Measurements from ENCODE around the gene TOMM34.

TOMM34 gene, protein sequence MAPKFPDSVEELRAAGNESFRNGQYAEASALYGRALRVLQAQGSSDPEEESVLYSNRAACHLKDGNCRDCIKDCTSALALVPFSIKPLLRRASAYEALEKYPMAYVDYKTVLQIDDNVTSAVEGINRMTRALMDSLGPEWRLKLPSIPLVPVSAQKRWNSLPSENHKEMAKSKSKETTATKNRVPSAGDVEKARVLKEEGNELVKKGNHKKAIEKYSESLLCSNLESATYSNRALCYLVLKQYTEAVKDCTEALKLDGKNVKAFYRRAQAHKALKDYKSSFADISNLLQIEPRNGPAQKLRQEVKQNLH

DNA sequence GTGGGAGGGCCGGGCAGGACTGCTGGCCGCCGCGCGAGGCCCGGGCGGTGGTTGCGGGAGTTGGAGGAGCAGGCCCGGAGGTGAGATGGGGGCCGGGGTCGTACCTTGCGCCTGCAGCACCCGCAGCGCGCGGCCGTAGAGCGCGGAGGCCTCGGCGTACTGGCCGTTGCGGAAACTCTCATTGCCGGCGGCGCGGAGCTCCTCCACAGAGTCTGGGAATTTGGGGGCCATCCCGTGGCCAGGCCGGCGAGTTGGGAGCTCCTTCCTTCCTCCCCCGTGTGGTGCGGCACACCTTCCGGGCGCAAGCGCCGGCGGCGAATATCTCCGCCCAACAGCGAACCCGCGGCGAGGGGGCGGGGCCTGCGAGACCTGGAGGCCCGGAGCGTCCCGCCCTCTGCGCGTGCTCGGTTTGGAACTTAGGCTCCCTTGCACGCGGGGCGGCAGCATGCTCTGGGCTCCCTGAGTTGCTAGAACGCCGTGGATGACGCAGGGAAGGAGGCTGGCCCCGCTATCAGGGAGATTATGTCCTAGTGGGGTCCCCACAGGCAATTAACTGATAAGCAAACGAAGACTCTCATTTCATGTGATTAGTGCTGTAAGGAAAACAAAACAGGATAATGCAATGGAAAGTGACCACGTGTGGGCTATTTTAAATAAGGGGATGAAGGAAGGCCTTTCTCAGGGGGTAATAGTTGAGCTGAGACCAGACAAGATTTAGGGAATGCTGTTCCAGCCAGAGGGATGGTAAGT, at the start of gene TOMM34:
TOMM34 (minus strand) TSS at position 295 of the 750 bp plus-strand sequence; CDS start at position 231, 64 bp downstream.
- peak; percentile 93 for DNase-seq

DNA sequence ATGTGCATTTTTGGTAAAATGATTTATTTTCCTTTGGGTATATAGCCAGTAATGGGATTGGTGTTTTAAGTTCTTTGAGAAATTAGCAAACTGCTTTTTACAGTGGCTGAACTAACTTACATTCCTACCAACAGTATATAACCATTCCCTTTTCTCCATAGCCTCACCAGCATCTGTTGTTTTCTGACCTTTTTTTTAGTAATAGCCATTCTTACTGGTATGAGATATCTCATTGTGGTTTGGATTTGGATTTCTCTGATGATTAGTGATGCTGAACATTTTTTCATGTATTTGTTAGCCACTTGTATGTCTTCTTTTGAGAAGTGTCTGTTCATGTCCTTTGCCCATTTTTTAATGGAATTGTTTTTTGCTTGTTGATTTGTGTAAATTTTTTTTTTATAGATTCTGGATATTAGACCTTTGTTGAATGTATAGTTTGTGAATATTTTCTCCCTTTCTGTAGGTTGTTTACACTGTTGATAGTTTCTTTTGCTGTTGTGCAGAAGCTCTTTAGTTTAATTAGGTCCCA, 48.4 kb upstream of the TOMM34 start:
- DNase-seq: no peak

DNA sequence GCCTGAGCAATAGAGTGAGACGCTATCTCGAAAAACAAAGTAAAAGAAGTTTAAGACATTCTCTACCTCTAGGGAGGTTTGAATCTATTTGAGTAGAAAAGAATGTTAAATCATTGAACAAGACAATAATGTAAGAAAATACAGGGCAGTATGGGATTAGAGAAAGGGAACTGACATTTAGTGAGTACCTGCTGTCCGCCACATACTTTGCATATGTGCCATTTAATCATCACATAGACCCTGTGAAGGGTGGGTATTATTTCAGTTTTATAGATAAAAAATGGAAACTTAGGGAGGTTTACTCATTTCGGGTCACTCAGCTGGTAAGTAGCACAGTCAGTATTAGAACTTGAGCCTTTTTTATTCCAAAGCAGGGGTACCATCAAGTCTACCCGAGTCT, 37.5 kb upstream of the TOMM34 start:
- no peak for DNase-seq

DNA sequence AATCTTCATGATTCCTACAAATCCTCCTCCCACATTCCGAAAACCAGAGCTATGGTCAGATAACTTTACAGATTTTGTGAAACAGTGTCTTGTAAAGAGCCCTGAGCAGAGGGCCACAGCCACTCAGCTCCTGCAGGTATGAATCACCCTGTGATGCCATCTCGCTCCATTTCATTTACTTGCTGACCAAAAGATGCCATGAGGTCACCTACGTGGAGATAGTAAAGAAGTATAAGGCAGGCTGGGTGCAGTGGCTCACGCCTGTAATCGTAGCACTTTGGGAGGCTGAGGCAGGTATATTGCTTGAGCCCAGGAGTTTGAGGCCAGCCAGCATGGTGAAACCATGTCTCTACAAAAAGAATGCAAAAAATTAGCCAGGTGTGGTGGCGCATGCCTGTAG, 37.0 kb upstream of the TOMM34 start:
- DNase-seq: no peak

DNA sequence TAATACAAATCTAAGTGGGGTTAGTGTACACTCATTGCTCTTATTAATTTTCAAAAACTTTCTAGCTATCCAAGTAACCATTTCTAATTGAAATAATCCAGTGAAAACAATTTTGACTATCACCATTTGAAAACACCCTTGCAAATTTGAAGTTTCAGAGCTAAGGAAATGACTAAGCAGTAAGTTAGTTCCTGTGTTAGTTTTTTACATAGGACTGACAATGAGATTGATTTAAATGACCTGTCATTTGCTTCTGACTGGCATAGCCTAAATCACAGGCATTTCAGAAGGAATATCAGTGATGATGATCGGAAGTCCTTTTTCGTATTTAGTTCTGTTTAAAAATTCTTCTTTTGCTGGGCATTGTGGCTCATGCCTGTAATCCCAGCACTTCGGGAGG, 33.1 kb upstream of the TOMM34 start:
- DNase-seq: peak; percentile 11

DNA sequence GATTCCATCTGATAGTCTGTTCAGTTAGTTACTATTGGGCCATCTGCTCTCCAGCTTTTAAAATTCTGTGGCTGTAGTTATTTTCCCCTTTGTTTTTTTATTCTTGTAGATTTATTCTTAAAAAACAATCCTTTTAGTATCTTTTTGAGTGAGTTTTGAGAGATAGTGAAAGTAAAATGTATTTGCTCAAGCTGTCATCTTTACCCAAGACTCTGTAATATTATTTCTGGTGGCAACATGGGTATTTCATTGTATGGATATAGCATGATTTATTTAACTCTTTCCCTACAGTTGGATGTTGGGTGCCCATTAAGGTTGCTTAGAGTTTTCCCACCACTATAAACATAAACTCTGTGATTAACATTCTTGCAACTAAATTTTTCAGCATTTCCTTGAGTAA, 30.8 kb upstream of the TOMM34 start:
- no peak for DNase-seq

DNA sequence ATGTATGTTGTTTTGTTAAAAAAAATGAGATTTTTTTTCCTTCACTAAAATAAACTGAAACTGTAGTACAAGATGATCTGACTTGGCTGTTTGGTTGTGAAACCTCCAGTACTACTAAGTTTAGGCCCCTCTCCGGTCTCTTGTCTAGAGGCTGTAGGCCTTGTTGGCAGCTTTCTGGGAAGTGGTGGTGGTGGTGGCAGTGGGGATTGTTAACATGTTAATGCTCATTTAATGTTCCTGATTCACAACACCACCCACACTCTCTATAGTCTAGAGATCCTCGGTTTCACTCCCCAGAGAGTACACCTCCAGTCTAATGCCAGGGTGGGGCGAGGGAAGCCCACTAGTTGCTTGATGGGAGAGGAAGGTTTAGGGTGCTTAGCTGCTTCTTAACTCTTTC, 30.2 kb upstream of the TOMM34 start:
- DNase-seq: no peak

DNA sequence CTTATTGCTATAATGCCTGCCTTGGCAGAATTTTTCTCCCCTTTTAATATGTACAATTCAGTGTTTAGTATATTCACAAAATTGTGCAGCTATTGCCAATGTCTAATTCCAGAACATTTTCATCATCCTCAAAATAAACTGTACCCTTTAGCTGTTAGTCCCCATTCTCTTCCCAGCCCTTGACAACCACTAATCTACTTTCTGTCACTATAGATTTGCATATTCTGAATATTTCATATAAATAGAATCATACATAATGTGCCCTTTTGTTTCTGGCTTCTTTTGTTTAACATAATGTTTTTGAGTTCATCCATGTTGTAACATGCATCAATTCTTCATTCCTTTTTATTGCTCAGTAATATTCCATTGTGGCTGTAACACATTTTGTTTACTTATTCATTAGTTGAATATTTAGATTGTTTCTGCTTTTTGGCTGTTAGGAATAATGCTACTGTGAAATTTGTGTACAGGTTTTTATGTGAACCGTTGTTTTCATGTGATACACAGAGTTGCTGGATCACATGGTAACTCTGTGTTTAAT, 28.5 kb upstream of the TOMM34 start:
- DNase-seq: no peak

DNA sequence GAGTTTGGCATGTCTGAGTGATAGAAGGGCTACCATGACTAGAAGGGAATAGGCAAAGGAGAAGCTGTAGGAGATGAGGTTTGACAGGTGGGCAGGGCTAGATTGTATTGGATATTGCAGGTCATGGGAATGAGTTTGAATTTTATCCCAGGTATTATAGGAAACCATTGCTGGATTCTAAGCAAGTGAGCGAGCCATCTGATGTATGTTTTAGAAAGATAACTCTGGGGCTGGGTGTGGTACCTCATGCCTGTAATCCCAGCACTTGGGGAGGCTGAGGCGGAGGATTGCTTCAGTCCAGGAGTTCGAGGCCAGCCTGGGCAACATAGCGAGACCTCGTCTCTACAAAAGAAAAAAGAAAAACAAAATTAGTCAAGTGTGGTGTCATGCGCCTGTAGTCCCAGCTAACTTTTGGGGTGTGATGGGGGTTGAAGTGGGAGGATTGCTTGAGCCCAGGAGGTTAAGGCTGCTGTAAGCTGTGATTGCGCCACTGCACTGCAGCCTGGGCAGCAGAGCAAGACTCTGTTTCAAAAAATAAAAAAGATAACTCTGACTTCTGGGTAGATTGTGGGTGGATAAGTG, 23.0 kb upstream of the TOMM34 start:
- DNase-seq: no peak

DNA sequence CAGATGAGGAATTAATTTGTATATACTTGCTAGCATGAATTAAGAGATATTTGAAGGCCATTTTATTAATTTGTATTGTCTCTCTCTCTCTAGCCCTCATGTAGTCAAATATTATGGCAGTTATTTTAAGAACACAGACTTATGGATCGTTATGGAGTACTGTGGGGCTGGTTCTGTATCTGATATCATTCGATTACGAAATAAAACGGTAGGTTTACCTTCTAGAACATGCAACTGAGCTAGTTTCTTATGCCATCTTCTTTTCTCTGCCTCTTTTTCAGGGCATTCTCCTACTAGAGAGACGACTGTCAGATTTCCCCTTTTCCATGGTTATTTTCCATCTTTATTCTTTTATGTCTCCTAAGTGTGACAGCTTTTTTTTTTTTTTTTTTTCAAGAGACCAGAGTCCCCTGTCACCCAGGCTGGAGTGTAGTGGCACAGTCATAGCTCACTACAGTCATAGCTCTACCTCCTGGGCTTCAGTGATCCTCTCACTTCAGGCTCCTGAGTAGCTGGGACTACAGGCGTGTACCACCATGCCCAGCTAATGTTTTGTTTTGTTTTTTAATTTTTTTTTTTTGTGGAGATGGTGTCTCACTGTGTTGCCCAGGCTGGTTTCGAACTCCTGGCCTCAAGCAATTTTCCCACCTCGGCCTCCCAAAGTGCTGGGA, 21.7 kb upstream of the TOMM34 start:
- DNase-seq: no peak

DNA sequence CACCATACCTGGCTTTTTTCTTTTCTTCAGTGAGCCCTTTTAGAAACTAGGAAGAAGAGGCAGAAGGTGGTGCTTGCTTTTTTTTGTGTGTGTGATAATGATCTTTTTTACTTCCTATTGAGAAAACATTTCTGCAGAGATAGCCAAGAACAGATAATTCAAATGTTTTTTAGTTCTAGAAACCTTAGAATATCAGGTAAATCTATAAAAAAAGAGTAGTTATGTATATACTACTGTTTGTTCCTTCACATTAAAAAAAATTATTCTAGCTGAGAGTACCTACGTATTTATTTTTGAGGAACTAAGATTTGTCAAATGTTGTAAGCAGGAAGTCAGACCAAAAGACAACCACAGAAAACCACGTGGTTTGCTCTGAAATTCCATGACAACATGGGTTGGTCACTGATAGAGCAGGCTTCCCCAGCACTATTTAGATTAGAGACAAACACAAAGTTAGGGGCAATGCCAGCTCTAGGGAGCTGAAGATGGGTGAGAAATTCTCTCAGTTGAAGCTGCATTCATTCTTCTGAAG, 19.0 kb upstream of the TOMM34 start:
- DNase-seq: peak; percentile 23

DNA sequence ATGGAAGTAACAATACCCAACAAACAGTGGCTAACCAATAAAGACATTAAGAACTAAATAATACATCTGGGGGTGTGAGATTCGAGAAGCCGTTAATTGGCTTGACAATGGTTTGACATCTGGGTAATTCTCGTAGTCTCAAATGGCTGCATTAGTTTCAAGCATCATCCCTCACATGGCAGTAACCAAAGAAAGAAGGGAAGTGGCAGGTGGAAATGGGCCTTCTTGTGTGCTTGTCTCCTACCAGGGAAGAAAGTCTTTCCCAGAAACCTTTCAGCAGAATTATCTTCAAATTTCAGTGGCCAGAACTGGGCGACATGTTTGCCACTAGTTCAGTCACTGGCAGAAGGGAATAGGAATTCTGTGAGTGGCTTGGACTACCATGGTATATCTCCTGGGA, 16.5 kb upstream of the TOMM34 start:
- DNase-seq: no peak

DNA sequence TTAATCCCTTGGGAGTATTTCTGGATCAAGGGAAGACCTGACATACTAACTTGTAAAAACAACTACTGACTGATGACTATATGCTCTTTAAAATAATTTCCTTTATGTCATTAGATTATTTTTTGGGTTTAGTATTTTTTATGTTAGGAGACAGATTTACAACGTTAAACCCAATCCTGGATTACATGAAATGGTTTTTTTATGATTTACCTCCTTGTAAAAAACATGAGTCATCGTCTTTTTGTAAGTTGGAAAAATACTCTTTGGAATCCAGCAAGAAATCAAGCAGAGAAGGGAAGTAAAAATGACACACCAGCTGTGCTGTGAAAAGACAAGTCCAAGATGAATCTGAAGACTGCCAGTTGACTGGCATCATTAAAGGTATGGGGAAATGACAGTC, 12.9 kb upstream of the TOMM34 start:
- peak; percentile 57 for DNase-seq

DNA sequence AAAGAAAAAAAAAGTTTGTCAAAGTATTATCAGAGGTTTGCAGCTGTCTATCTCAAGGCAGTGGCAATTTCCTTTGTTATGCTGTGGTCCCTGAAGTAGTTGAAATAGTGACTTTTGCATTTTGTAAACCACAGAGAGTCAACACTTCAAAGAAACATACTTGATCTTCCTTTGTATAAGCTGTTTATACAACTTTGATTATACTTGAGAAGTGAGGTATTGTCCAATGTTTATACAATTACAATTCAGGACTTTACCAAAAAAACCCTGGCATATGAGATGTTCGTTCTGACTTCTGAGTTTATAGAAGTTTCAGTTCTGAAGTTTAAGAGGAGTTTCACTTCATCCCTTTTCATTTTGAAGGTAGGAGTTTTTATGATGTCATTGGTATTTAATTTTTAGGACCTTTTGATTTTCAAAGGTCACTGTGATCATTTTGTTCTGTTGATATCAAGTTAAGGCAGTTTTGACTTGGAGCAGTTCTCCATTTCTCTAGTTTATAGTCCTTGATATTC, 10.1 kb upstream of the TOMM34 start:
- DNase-seq: no peak

DNA sequence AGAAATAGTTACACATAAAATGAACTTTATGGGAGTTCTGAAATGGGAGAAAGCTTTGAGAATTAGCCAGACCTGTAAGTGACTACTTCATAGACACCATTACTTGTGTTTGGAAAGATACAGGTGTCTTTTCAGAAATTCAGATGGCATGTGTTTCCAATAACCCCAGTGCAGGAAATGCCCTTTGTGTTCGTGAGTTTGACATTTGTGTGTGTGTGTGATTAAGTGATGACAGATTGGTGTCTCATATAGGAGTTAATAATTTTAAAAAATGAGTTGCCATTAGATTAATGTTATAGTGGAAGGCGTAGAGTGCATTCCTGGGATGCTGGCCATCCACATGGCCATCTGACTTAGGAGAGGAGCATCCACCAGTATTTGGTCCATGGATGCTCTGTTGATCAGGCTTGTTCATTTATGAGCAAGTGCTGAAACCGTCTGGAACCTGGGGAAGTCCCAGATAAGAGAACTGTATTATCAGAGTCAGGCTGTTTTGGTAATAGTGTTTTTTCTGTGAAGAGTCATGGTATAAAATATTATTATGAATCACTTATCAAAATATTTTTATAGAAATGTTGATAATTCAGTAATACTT, 9.2 kb upstream of the TOMM34 start:
- DNase-seq: no peak

DNA sequence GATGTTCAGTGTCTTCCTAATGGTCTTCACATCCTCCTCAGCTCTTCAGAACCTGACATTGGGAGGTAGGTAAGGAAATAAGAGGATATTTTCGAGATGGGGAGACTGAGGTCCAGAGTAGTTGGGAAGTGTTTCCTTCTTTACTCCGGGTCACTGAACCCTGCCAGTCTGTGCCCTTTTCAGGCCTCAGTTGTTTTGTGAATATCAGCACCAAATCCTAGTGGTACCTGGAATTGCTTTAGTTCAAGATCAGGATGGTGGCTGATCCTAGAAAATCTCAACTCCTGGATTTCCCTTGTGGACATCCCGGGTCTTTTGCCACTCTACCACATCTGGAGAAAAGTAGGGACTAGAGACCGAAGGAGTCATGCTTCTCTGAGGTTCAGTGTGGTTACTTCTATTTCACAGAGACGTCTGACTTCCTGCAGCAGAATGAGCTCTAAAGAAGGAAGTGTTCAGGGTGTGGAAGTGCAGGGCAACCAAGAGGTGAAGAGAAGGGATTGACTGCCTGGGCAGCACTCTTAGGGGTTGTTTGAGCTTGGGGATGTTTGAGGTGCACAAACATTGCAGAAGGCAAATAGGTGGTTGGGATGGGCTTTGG, 7.1 kb upstream of the TOMM34 start:
- peak; percentile 46 for DNase-seq

DNA sequence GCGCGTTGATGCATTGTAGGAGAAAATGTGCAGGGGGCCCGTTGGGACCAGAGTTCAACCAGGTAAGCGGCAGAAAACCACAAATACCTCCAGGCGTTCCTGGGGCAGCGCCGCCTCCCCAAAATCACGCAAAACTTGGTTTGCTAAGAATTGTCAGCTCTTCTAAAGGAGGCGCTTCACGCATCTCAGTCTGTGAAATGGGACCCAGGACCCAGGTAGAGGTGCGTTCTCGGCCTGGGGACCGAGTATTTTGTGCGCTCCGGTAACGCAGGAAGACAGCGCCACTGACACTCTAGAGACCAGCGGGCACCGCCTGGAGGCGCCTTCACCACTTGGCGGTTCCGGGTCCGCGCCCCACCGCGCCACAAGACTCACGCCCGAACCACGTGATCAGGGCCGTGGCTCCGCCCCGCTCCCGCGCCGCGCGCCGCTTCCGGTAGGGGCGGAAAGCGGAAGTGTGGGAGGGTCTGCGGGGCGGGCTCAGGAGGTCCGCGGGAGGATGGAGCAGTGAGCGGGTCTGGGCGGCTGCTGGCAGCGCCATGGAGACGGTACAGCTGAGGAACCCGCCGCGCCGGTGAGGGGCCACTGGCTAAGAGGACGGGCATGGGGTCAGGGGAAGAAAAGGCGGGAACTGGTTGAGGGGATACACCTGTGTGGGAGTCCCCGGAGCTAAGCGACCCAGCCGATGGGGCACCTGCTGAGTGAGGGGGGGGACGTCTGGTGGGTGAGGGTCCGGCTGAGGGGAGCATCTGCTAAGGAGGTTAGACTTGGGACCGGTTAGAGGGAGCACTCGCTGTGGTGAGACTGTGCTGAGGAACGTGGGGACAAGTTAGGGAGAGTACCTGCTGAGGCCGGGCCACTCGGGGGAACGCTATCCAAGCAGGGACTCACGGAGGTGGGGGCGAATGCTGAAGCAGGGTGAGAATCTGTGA, 6.1 kb upstream of the TOMM34 start, which contains the start of gene STK4:
STK4 (plus strand) TSS at position 483 of the 932 bp plus-strand sequence; CDS start at position 540, 57 bp downstream.
- peak; percentile 91 for DNase-seq

DNA sequence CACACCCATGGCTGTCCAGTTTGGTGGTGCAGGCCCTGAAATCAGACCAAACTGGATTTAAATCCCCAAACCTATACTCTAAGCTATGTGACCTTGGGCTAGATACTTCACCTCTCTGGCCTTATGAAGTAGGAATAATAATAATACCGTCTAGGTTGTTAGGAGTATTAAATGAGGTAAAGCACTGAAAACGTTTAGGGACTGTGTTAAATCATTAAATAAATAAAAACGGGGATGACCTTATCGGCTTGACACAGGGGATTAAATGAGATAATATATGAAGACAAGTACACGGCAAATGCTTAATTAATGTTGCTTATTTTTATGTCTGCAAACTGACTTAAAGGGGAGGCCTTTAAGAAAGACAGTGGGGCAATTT, 5.4 kb upstream of the TOMM34 start:
- DNase-seq: no peak

DNA sequence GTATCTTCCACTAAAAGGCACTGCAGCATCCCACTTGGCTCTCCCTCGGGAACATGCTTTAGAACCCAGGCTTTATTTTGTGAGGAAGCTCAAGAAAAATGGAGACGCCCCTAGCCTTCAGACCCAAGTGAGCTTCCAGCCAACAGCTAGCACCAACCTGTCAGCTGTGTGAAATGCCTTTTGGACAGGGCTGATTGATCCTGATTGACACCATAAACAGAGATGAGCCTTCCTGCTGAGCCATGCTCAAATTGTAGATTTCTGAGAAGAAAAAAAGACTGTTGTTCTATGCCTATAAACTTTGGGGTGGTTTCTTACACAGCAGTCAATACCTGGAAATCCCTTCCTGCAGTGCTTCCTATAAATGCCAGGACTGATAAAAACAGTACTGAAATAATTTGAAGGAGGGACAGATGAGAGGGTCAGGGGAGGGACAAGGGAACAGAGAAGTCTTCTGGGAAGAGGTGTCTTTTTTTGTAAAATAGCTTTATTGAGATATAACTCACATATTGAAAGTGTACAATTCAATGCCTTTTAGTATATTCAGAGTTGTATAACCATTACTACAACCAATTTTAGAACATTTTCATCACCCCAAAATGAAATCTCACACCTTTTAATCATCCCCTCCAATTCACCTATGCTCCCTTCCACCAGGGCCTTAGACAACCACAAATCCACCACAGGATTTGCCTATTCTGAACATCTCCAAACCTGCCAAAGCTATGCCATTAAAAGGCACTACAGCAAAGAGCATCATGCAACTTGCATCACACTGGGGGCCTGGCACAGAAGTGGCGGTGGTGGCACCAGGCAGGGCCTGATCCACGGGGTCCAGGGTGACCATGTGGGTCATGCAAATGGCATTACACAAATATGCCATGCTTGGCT, 3.4 kb upstream of the TOMM34 start:
- no peak for DNase-seq
